Right lobe of liver (tissue), 6 donors: Measurements from ENCODE around the gene NME4. TPM values are rescaled to one million over a fixed set of nuclear protein-coding genes. Genes with fewer than 3 reads are reported as not detected.

Experiments
- ATAC-seq, 4 donors: fragments of 200-7000 bp; cut with Tn5 transposase; one replicate each; pipeline ENCODE4 v1.9.1; 2020; ENCODE audit warnings: mild to moderate bottlenecking in 4 of 4, moderate library complexity in 4 of 4
- DNase-seq, 3 donors: peaks; one replicate each; pipeline ENCODE4 v3.0.0-alpha.2; 2020
- H3K27ac ChIP-seq, 3 donors: fragments of 200-600 bp; one replicate each; pipeline ENCODE4 v1.8.0; 2022
- H3K27me3 ChIP-seq, 2 donors: fragments of 200-600 bp; one replicate each; pipeline ENCODE4 v1.8.0; 2022
- H3K36me3 ChIP-seq, 4 donors: fragments of 200-600 bp; sonication (generic) in 1 of 4; one replicate each; pipeline versions ENCODE4 v1.5.1 to v1.8.0; 2017 to 2022; ENCODE audit warnings: control low read depth in 1 of 4
- H3K4me1 ChIP-seq, 4 donors: fragments of 200-600 bp; sonication (generic) in 1 of 4; one replicate each; pipeline versions ENCODE4 v1.5.1 to v1.8.0; 2017 to 2022; ENCODE audit warnings: control low read depth in 1 of 4
- H3K4me3 ChIP-seq, 3 donors: fragments of 200-600 bp; one replicate each; pipeline ENCODE4 v1.8.0; 2022
- H3K9me3 ChIP-seq, 4 donors: fragments of 200-600 bp; sonication (generic) in 1 of 4; one replicate each; pipeline versions ENCODE4 v1.5.1 to v1.8.0; 2017 to 2022; ENCODE audit warnings: control low read depth in 1 of 4
- POLR2A ChIP-seq: fragments of 450-650 bp; IDR thresholded peaks from one replicate; pipeline ENCODE4 v1.6.1; 2017; ENCODE audit warnings: antibody characterized with exemption, mild to moderate bottlenecking
- WGBS: methylation state at CpG from one replicate; pipeline ENCODE4 v1.1.6; 2018; ENCODE audit warnings: low coverage, low lambda C conversion rate; ENCODE audit not compliant: insufficient coverage; ENCODE audit errors: missing lambda C conversion rate; 5-methylcytosine and 5-hydroxymethylcytosine counted together
- intact Hi-C, 2 donors: fragments of 100-400 bp; cut with DNase I; formaldehyde crosslinking; loops; one replicate each; pipeline versions ENCODE4 v1.11.2 to v1.14.1; 2022
- total RNA-seq, 6 experiments: library from RNA; depleted of rRNA in 2 of 6; stranded (reverse); fragments of >200 nt in 2 of 6; fragmentation: NEBNext Ultra II Directional in 3 of 6; extraction: Animal tissue kit (Norgen Biotek cat#: 25700) in 3 of 6; gene quantifications; one replicate each; pipeline versions ENCODE4 v1.1.0 to v1.2.4, GENCODE V29; 2016 to 2023
- TF ChIP-seq, protein P1 (sequence below), 4 donors: fragments of 200-600 bp in 3 of 4; fragments of 450-650 bp in 1 of 4; IDR thresholded peaks; one replicate each; pipeline versions ENCODE4 v1.5.1 to v1.8.0; 2016 to 2022; ENCODE audit warnings: antibody characterized with exemption in 4 of 4, mild to moderate bottlenecking in 2 of 4
- donor health status: DM: no; HTN: yes; CAD: no.
- donor health status: DM: no; HTN: no; CAD: no.
- donor health status: DM: no; HTN: no; CAD: no.
- donor health status: DM: no; HTN: yes; CAD: no.
- donor health status: DM: no; HTN: yes; CAD: no.

The NME4 gene
- total RNA-seq, 6 experiments from 2014 or later: 50.3 to 83.6 (median 61.0) TPM

DNA sequence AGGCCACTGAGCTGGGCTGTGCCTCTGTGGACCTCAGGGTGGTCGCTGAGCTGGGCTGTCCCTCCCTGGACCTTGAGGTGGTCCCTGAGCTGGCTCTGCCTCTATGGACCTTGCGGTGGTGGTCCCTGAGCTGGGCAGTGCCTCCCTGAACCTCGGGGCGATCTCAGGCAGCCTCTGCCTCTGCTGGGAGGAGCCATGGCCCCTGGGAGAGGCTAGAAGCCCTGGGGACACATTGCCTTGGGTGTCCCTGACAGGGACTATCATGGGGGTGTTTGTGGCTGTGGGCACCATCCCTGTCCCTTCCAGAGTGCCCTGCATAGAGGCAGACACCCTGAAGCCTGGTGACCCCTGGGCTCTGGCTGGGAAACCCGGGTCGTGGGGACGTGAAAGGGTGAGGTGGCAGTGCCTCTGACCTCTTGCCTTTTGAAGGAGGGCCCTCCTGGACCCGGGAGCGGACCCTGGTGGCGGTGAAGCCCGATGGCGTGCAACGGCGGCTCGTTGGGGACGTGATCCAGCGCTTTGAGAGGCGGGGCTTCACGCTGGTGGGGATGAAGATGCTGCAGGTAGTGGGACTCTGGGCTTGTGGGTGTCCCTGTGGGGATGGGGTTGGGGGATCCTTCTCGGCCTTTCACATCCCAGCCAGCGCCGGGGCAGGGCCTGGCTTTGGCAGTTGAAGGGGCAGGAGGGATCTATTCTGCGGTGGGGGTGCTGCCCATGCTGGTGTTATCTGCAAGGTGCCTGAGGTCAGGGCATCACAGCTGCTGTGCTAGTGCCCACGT, 1.8 kb downstream of the NME4 start:
- Histone ChIP-seq H3K4me1 (peaks cover 0 to 18% (median 0%) of the 10 kb centered on the region in 4 donors), H3K4me3 (no peak overlapping the region), H3K27ac (no peak overlapping the region), H3K36me3 (no peaks in the 10 kb centered on the region), H3K9me3 (no peaks in the 10 kb centered on the region), H3K27me3 (no peaks in the 10 kb centered on the region)
- WGBS: 80% methylated on average over 2 of the region's 24 CpGs
- intact Hi-C loops: loop anchor here in 1 of 2 donors (10.0 kb wide), 1 partner anchor 96 kb away; no protein-coding TSS in a partner anchor
- TF ChIP-seq, protein P1, sequence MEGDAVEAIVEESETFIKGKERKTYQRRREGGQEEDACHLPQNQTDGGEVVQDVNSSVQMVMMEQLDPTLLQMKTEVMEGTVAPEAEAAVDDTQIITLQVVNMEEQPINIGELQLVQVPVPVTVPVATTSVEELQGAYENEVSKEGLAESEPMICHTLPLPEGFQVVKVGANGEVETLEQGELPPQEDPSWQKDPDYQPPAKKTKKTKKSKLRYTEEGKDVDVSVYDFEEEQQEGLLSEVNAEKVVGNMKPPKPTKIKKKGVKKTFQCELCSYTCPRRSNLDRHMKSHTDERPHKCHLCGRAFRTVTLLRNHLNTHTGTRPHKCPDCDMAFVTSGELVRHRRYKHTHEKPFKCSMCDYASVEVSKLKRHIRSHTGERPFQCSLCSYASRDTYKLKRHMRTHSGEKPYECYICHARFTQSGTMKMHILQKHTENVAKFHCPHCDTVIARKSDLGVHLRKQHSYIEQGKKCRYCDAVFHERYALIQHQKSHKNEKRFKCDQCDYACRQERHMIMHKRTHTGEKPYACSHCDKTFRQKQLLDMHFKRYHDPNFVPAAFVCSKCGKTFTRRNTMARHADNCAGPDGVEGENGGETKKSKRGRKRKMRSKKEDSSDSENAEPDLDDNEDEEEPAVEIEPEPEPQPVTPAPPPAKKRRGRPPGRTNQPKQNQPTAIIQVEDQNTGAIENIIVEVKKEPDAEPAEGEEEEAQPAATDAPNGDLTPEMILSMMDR (IDR thresholded peaks at IDR 0.05): no peak
- no peak for TF ChIP-seq POLR2A
- DNase-seq: no peak
- no peak for ATAC-seq

DNA sequence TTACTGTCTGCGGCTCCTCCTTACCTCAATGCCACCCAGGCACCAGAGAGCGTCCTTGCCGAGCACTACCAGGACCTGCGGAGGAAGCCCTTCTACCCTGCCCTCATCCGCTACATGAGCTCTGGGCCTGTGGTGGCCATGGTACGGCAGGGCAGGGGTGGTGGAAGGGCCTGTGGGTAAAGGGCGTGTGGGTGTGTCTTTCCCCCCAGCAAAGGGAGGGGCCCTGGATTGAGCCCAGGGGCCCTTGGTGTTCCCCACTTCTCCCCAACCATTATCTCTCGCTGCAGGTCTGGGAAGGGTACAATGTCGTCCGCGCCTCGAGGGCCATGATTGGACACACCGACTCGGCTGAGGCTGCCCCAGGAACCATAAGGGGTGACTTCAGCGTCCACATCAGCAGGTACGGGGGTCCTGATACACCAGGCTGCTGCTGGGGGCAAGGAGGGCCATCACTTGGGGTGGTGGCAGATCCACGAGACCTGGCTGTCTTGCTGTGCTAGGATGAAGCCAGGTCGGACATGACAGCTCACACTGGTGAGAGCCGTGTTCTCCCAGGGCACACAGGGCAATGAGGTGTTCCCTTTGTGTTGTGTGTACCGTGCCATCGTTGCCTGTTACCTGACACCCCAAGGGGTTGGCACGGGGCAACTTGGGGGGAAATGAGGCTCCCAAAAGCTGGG, 2.5 kb downstream of the NME4 start:
- intact Hi-C loops: loop anchor here in 1 of 2 donors (10.0 kb wide), 1 partner anchor 95 kb away; no protein-coding TSS in a partner anchor
- no peak for TF ChIP-seq POLR2A
- TF ChIP-seq, protein P1 (IDR thresholded peaks at IDR 0.05): no peak
- Histone ChIP-seq H3K9me3 (no peaks in the 10 kb centered on the region), H3K27ac (no peak overlapping the region), H3K36me3 (no peaks in the 10 kb centered on the region), H3K4me1 (peaks cover 0 to 20% (median 0%) of the 10 kb centered on the region in 4 donors), H3K4me3 (no peak overlapping the region), H3K27me3 (no peaks in the 10 kb centered on the region)
- no peak for DNase-seq
- 80% methylated on average over 2 of the region's 22 CpGs for WGBS
- no peak for ATAC-seq

DNA sequence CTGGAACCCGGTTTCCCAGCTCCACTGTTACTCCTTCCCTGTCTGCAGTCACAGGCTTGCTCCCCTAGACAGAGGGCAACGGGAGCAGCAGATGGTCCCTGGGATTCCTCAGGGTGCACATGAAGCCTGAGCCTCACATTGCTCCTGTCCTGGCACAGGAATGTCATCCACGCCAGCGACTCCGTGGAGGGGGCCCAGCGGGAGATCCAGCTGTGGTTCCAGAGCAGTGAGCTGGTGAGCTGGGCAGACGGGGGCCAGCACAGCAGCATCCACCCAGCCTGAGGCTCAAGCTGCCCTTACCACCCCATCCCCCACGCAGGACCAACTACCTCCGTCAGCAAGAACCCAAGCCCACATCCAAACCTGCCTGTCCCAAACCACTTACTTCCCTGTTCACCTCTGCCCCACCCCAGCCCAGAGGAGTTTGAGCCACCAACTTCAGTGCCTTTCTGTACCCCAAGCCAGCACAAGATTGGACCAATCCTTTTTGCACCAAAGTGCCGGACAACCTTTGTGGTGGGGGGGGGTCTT, 3.1 kb downstream of the NME4 start:
- no peak for DNase-seq
- WGBS: 80% methylated on average over 1 of the region's 10 CpGs
- Histone ChIP-seq H3K4me1 (peaks cover 0 to 27% (median 3%) of the 10 kb centered on the region in 4 donors), H3K4me3 (no peak overlapping the region), H3K9me3 (no peaks in the 10 kb centered on the region), H3K27me3 (no peaks in the 10 kb centered on the region), H3K27ac (no peak overlapping the region), H3K36me3 (no peaks in the 10 kb centered on the region)
- intact Hi-C loops: no loop called here
- no peak for ATAC-seq
- TF ChIP-seq POLR2A: no peak
- TF ChIP-seq, protein P1 (IDR thresholded peaks at IDR 0.05): no peak

- intact Hi-C loops: no loop called here
- ATAC-seq (peak; percentile 77 to 87 (median 82)), DNase-seq (peak; percentile 97 to 98 (median 98))
- Histone ChIP-seq H3K4me3 (peak within 1 kb of the TSS; percentile 65 to 85 (median 77)), H3K36me3 (peaks cover 0 to 1% (median 0%) of the 10 kb centered on the region in 4 donors), H3K9me3 (no peaks in the 10 kb centered on the region), H3K4me1 (peaks cover 0 to 40% (median 8%) of the 10 kb centered on the region in 4 donors), H3K27ac (peak within 1 kb of the TSS; percentile 87 to 95 (median 87)), H3K27me3 (no peaks in the 10 kb centered on the region)
- WGBS: 0% methylated on average over 25 of the region's 91 CpGs
- TF ChIP-seq POLR2A: peak; percentile 77
- TF ChIP-seq, protein P1 (IDR thresholded peaks at IDR 0.05): peak; percentile 21 to 48 (median 36)
Measured at GRCh38 chr16:401468-402348, 4.7 kb downstream of the NME4 start, which contains the start of gene DECR2. Gene DECR2, plus strand, starts transcription at chr16:401885. Its CDS starts 79 bp downstream, at chr16:401964.
